HG02970 (cell line): ENCODE results near the gene PTPRM.

Experiments
- ATAC-seq: cut with Tn5 transposase; IDR thresholded peaks from one replicate; pipeline ENCODE4 v1.9.1; 2021; ENCODE audit warnings: mild to moderate bottlenecking, moderate library complexity, moderate number of reproducible peaks; ENCODE audit not compliant: unreplicated experiment, low FRiP score

Gene PTPRM

DNA sequence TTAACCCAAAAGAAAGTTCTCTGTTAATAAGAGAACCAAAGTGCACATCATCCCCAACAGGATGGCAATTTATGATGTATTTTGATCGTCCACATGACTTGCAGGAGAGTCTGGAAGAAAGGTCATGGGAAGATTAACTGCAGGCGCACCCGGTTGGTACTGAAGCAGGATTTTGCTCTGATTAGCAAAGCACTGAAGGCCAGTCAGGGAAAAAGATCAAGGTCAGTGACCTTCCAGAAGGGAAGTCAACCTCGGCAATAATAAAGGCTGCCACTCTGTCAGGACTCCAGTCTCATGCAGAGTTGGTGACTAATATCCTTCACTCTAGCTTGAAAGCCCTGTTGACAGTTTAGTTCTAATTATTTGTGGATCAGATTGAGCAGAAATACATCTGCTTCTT, 609.4 kb downstream of the PTPRM start:
- no peak for ATAC-seq

DNA sequence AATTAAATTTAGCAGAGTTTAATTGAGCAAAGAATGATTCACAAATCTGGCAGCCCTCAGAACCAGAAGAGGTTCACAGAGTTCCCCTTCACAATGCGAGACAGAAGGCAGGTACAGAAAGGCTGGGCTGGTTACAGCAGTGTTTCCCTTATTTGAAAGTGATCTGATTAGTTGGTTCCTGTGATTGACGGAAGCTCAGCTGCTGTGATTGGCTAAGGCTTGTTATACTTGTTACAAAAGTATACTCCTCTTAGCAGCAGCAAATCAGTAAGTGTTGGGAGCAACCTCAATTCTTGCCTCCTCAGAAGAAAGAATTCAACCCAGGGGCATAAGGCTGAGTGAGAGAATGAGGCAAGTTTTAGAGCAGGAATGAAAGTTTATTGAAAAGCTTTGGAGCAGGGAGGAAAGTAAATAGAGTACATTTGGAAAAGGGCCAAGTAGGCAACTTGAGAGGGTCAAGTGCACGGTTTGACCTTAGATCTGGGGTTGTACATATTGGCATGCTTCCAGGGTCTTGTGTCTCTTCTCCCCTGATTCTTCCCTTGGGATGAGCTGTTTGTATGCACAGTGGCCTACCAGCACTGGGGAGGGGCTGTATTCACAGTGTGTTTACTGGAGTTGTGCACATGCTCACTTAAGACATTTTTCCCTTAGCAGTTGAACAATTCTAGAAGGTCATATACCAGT, 610.4 kb downstream of the PTPRM start:
- no peak for ATAC-seq

DNA sequence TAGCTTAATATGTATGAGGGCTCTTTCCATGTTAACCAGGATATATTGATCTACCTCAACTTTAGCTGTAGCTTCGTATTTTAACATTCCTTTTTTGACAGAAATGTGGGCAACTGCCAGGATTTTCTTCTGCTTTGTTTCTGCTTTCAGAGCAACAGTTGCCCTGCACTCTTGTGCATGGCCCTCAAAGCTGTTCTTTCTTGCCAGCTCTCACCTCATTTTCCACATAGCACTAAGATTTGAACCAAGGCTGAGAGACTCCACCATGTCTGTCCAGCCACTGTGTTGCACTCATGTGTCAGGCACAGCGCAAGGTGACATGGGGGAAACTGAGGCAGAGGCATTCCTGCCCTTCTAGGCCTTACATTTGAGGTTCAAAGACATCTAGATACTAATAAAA, 619.3 kb downstream of the PTPRM start:
- no peak for ATAC-seq

DNA sequence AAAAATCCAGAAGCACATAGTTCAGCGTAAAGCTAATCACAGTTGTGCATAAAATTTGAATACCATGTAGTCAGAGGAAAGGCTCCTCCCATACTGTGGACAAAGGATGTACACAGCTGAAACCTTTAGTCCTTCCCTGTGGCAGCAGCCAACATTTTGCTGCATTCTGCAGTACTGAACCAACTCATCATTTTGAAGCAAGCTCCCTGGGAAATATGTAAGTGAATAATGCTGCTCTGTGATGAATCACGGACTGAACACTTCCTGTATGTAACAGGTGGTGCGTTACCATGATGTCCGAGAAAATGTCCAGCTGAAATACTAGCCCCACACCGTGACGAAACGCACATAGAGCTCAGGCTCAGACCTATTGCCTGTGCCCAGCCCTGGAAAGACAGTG, 621.1 kb downstream of the PTPRM start:
- no peak for ATAC-seq

DNA sequence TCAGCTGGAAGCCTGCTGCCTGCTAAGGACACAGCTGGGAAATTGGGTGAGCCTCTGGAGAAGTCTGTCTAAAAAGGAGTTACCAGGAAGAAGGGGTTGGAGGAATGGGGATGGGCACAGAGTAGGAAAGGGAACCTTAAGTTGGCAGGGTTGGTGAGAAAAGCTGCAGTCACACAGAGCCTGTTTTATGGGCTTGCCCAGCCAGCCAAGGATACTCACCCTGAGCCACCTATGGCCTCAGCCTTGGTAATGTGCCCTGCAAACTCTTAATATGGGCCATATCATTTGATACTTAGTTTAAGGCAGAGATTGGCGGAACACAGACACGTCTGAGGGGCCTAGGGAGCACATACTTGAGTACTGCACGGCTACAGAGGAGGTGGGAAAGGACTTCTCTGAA, 623.9 kb downstream of the PTPRM start:
- no peak for ATAC-seq

DNA sequence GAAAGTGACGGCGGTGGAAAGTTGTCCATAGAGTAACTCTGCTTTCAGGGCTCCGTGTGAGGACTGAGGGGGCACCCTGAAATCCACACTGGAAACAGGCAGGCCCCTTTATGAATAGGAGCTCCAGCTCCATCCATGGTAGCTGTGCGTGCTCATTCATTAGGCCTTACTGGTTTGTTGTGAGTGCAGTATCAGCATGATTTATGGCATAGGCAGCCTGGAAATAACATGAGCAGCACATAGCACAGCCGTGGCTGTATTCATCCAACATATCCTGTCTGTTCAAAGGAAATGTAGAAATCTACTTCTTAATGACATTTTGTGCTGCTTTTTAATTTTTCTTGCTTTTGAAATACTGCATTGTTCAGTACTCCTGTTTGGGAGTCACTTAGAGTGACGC, 627.3 kb downstream of the PTPRM start:
- ATAC-seq: no peak

DNA sequence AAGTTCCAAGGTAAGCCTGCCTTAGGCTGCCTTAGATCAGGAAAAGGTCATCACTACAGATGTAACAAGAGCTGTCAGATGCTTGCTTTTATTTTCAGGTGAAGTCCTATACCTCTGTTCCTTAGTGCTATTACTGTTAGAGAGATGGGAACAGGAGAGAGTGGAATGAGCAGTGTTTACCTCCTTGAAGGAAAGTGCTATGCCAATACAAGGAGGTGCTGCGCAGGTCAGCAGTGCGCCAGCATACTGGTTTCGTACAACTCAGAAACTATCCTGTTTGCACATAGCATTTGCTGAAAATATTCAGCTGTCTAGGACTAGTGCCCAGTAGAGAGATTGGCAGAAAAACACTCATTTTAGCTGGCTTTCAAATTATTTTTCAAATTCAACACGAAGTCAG, 629.1 kb downstream of the PTPRM start:
- ATAC-seq: no peak

DNA sequence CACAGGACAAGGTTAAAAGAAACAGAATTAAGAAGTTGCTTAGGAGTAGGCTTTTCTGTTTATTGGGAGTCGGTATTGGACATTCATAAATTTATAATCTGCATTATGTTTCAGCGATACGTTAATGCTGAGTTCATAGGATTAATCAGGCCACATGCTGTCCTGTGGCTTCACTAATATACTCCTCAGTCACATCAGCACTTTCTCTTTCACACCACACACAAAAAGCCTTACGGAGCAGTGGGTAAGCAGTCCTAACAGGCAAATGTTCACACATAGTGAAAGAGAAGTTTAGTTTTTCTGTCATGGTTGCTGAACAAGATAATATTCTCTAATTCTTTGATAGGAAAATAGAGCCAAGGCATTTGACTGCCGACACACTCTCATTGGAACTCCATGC, 630.4 kb downstream of the PTPRM start:
- ATAC-seq: no peak

DNA sequence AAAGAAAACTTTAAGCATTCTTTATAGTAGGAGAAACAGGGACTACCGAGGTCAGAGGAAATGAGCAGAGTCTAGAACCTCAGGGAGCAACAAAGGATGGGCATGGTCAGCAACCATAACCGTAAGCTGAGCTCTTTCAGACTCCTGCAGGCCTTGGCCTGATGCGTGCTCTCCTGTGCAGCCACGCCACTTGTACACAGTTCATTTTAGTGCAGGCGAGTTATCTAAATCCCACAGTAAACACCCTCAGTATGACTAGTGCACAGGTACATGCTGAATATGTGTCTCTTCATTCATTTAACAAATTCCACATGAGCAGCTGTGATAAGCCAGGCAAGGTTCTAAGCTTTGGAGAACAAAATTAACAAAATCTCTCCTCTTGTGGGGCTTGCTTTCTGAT, 640.9 kb downstream of the PTPRM start:
- no peak for ATAC-seq

DNA sequence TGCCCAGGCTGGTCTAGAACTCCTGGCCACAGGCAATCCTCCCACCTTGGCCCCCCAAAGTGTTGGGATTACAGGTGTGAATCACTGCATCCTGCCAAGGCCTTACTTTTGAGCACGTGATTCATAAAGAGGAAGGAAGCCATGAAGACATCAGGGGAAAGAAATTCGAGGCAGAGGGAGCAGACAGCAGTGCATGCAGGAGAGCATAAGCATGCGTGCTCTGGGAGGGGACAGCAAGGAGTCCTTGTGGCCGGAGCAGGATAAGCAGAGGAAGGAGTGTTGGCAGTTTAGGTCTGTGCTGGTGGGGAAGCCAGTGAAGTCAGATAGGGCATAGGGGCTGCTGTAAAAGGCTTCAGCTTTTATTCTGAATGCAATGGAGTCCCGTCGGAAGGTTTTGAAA, 641.6 kb downstream of the PTPRM start:
- ATAC-seq: no peak

DNA sequence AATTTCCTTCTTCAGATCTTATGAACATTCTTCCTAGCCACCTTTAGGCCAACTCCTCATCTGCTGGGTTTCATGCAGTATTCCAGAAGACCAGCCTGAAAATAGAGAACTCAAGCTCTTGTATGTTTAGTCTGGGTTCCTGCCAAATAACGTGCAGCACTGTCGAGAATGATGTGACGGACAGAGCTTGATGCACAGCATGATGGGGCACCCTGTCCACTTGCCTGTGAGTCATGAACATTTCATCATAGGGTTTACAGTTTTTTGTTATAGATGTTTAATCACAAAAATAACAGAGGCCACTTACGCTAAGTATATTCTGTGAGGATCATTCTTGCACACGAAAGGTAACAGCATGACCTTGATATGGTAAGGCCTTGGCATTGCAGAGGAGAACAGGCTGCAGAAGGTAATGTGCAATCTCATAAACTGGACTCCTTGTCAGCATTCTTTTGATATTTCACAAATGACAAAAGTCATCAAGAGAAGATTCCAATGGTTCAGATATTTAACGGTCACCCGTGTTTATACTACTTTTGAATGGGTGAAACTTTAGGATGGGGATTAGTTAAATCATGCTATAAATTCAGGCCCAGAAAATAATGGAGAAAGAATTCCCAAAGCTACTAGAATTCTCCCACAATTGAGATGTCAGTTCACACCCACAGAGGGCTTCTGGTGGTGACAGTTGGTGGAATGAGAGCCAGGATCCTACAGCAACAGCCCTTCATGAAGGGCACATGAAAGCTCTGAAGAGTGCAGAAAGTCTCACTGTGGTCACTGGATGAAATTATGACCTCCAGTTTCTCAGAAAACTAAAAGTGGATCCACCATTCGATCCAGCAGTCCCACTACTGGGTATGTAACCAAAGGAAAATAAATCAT, 646.0 kb downstream of the PTPRM start:
- ATAC-seq: no peak

DNA sequence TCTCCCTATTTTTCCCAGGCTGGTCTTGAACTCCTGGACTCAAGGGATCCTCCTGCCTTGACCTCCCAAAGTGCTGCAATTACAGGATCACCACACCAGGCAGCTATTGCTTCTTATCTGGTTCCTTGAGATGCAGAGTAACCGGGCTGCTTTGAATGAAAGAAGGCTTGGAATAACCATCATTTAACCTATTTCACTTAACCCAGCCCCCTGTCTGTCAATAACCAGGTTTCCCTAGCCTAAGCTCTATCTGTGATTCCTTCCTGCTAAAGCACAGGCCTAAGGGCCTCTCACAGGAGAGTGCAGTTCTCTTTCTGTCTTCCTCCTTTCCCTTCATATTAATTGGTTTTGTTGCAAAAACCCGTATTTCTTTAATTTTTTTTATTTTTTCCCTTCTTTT, 648.6 kb downstream of the PTPRM start:
- no peak for ATAC-seq

DNA sequence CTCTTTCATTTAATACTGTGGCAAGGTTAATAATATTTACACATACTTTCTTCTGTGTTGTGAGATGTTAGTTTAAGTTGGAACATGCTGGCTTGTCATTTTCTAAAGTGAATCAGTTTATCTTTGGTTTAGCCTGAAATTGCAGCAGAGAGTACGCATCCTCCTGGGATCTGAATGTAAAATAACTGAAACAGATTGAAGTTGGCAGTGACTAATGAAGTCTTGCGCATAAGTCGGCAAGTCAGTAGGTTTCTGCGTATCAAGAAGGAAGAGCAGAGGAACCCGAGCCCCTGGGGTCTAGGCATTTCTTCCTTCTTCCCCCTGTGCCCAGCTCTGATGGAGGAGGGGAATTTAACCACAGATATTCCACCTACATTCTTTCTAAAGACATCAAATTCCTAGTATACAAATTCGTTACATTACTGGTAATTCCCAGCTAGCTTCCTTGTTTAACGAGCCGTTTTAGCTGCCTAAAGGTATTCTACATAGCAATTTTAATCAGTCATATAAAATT, 650.0 kb downstream of the PTPRM start:
- no peak for ATAC-seq

DNA sequence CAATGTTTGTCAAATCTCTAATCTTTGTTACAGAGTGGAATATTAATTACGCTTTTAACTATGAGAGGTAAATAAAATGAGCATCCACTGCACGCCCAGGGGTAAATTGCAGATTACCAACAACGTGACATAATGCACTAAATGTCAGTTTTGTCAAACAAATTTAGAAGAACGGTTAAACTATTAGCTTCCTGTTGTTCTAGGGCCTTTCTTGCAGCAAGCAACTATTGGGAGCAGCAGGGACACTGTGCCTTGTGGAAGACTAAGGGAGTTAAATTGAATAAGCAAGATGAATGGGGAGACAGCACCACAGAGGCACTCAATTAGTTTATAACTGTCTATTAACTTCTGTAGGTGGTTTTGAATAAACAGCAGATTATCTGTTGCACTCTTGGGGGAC, 651.1 kb downstream of the PTPRM start:
- no peak for ATAC-seq

DNA sequence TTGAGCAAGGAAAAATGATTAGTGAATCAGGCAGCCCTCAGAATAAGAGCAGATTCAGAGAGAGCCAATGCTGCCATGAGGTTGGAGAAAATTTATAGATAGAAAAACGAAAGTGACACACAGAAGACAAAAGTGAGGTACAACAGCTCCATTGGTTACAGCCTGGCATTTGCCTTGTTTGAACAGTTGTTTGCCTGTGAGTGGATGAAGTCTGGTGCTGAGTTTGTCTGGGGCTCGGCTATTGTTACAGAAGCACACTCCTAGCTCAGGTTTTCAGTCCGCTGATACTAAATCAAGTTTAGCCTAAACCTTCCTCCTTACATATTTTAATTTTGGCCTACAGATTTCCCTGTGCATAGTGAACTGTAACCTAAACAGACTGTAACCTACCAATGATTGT, 654.3 kb downstream of the PTPRM start:
- no peak for ATAC-seq

DNA sequence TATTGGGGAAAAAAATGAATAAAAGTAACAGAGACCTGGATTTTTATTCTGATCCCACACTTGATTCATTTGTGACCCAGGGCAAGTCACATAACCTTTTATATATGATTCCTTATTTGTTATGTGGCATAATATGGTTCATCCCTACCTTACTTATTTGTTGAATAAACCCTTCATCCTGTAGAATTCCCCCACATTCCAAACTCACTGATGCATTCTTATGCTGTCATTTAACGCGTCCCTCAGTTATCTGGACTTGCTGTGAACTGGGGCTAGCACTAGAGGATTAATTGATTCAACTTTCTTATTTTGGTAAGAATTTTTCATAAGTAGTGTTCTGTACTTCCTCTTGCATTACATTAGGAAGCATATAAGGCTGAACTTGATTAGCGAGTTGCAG, 657.5 kb downstream of the PTPRM start:
- no peak for ATAC-seq

DNA sequence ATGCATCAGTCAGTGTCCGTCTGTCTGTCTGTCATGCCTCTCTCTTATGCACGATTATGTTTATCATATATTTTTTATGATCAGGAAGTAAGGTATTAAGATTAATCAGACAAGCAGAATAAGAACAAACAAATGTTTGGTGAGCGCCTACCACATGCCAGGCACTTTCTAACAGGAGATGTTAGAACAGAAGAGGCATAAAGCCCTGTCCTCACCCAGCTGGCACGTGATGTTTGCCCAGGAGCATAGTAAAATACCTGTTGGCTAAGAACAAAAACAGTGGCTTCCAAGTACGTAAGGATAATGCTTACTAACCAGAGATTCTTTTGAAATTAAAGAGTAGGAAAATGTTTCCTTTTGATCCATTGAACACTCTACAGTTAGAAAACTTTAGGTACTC, 661.9 kb downstream of the PTPRM start:
- no peak for ATAC-seq

DNA sequence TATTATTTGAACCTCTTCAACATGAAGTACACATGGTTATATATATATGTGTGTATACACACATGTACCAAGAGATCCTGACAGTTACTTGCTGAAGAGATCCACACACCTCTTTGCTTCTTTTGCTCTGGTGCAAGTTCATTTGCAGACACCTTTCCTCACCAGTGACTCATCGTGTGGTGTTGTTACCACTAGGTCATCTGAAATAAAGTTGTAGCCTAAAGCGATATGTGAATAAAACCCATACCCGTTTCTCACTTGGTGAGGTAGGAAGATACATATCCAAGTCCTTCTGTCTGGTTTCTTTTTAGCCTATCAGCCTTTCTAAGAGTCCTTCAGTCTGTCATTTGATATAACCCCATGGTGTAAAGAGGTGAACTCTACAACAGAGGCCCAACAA, 662.7 kb downstream of the PTPRM start:
- no peak for ATAC-seq

DNA sequence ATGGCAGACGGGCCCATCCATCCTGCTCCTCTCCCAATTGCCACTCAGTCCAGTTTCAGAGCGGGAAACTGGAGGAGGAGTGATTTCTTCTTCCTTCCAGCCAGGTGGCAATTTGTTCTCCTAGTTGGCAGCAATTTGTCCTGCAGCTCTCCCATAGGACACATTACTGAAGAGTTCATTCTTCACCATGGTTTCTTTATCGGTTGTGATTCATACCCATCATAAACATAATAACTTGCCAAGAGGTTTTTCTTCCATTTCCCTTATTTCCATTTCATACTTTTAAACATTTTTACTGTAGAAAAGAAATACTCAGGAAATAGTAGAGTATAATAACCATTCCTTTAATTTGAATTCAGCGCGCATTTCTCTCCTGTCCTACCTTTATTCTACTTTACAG, 664.2 kb downstream of the PTPRM start:
- ATAC-seq: no peak

DNA sequence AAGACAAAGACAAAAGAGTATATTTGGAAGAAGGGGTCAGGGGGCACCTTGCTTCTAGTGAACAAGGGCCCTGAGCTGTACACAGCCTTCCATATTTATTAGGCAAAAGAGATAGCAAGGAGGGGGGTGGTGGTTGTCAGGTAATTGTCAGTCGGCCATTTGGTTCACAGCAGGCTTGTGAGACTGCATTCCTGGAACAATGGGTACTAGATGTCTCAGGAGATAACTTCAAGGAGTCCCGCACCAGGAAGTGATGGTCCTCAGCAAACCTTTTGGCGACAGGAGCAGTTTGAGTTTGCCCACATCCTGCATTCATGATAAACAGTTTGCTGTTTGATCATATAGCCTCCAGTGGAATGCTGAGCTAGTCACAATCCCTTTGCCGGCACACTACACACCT, 665.7 kb downstream of the PTPRM start:
- ATAC-seq: no peak

DNA sequence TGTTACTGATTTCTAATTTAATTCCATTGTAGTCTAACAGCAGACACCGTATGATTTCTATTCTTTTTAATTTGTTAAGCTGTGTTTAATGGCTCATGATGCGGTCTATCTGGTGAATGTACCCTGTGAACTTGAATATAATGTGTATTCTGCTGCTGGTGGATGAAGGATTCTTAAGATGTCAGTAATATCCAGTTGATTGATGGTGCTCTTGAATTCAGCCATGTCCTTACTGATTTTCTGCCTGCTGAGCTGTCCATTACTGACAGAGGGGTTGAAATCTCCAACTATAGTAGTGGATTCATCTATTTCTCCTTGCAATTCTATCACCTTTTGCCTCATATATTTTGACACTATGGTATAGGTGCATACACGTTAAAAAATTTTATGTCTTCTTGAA, 668.8 kb downstream of the PTPRM start:
- ATAC-seq: no peak

DNA sequence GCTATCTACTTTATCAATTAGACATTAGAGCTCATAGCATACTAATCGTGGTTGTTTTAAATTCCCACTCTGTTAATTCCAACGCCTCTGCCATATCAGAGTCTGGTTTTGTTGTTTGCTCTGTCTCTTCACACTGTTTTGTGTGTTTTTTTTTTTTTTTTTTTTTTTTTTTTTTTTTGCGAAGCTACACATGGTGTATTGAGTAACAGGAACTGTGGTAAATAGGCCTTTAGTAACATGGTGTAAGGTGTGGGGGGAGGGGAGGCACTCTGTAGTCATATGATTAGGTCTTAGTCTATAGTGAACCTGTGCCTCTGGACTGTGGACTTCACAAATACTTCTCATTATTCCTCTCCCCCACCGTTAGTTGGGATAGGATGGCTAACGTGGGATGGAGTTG, 671.4 kb downstream of the PTPRM start:
- ATAC-seq: no peak
